ENCODE measurements around the gene CST8. TPM values are rescaled to one million over a fixed set of nuclear protein-coding genes. Genes with fewer than 3 reads are reported as not detected.

Gene CST8
- total and polyA plus RNA-seq, 2 donors (not counting 1 experiment from before 2014, with no cell fraction given), result not detected

- Mint-ChIP-seq H3K4me1 (no peaks in the 10 kb centered on the region), H3K27me3 (no peaks in the 10 kb centered on the region), H3K9me3 (ENCODE audit: insufficient read depth) (peaks cover 10% of the 10 kb centered on the region), H3K27ac (no peak overlapping the region), H3K4me3 (no peak overlapping the region)
- Histone ChIP-seq H3K27ac (ENCODE audit: low read length in 2 of 2) (no peak overlapping the region), H3K27me3 (replicated peaks in 1 of 4; ENCODE audit: control extremely low read depth in 1 of 4, control insufficient read depth in 3 of 4, insufficient read depth in 4 of 4, low read length in 3 of 4) (no peaks in the 10 kb centered on the region), H3K36me3 (replicated peaks in 1 of 2; ENCODE audit: control extremely low read depth in 1 of 2, control insufficient read depth in 1 of 2, extremely low read depth in 1 of 2, insufficient read depth in 2 of 2, low read length in 1 of 2) (no peaks in the 10 kb centered on the region), H3K9me3 (ENCODE audit: control extremely low read depth in 1 of 3, control insufficient read depth in 2 of 3, insufficient read depth in 1 of 3, low read length in 2 of 3) (peaks cover 0 to 6% (median 0%) of the 10 kb centered on the region in 3 donors), H3K4me3 (ENCODE audit: control extremely low read depth in 1 of 5, extremely low read depth in 1 of 5, insufficient read depth in 1 of 5, low read depth in 2 of 5, low read length in 4 of 5) (no peak overlapping the region), H3K4me2 (replicated peaks; ENCODE audit: low read depth, low read length, poor library complexity, severe bottlenecking) (no peak overlapping the region), H3K79me2 (ENCODE audit: control insufficient read depth, insufficient read depth, low read length) (no peaks in the 10 kb centered on the region), H3K4me1 (ENCODE audit: control insufficient read depth in 2 of 2, insufficient read depth in 2 of 2, low read length in 2 of 2) (no peaks in the 10 kb centered on the region), H4K20me1 (ENCODE audit: control insufficient read depth, insufficient read depth, low read length, poor library complexity, severe bottlenecking) (no peaks in the 10 kb centered on the region), H2AFZ (ENCODE audit: insufficient read depth, low read depth, low read length, poor library complexity, severe bottlenecking) (no peak overlapping the region), H3K9ac (ENCODE audit: low read length) (no peak overlapping the region)
- ChIA-PET POLR2A (no interaction called here), CTCF (no interaction called here)
- TF ChIP-seq CTCF (IDR thresholded peaks at IDR 0.05) (no peak), EZH2 (IDR thresholded peaks at IDR 0.05; ENCODE audit: borderline replicate concordance, insufficient read depth, low read depth, low read length, poor library complexity, severe bottlenecking) (no peak)
- no peak for DNase-seq
- no peak for ATAC-seq (ENCODE audit: low read depth)
- WGBS (ENCODE audit: insufficient coverage), result 100% methylated on average over 1 of the region's 1 CpG
- intact Hi-C loops (cut with micrococcal nuclease), result no loop called here
Observed at GRCh38 chr20:23528867-23529431, 38.0 kb downstream of the CST8 start.

- DNase-seq (no peak), ATAC-seq (ENCODE audit: low read depth) (no peak)
- H3K9ac ChIP-seq (ENCODE audit: low read length), result no peak overlapping the region
- Mint-ChIP-seq H3K4me1 (no peaks in the 10 kb centered on the region), H3K9me3 (ENCODE audit: insufficient read depth) (peaks cover 10% of the 10 kb centered on the region), H3K27ac (no peak overlapping the region), H3K4me3 (no peak overlapping the region), H3K27me3 (no peaks in the 10 kb centered on the region)
- WGBS (ENCODE audit: insufficient coverage), result no CpG with 5 or more reads among the region's 1 CpG
- H3K27me3 ChIP-seq (replicated peaks in 1 of 4; ENCODE audit: control extremely low read depth in 1 of 4, control insufficient read depth in 3 of 4, insufficient read depth in 4 of 4, low read length in 3 of 4), result no peaks in the 10 kb centered on the region
- no peaks in the 10 kb centered on the region for H3K36me3 ChIP-seq (replicated peaks in 1 of 2; ENCODE audit: control extremely low read depth in 1 of 2, control insufficient read depth in 1 of 2, extremely low read depth in 1 of 2, insufficient read depth in 2 of 2, low read length in 1 of 2)
- no peak overlapping the region for H3K27ac ChIP-seq (ENCODE audit: low read length in 2 of 2)
- intact Hi-C loops (cut with micrococcal nuclease), result no loop called here
- ChIA-PET CTCF (no interaction called here), POLR2A (no interaction called here)
- TF ChIP-seq EZH2 (IDR thresholded peaks at IDR 0.05; ENCODE audit: borderline replicate concordance, insufficient read depth, low read depth, low read length, poor library complexity, severe bottlenecking) (no peak), CTCF (IDR thresholded peaks at IDR 0.05) (no peak)
- H4K20me1 ChIP-seq (ENCODE audit: control insufficient read depth, insufficient read depth, low read length, poor library complexity, severe bottlenecking), result no peaks in the 10 kb centered on the region
- H3K79me2 ChIP-seq (ENCODE audit: control insufficient read depth, insufficient read depth, low read length), result no peaks in the 10 kb centered on the region
- H3K4me2 ChIP-seq (replicated peaks; ENCODE audit: low read depth, low read length, poor library complexity, severe bottlenecking), result no peak overlapping the region
- no peak overlapping the region for H3K4me3 ChIP-seq (ENCODE audit: control extremely low read depth in 1 of 5, extremely low read depth in 1 of 5, insufficient read depth in 1 of 5, low read depth in 2 of 5, low read length in 4 of 5)
- H3K4me1 ChIP-seq (ENCODE audit: control insufficient read depth in 2 of 2, insufficient read depth in 2 of 2, low read length in 2 of 2), result no peaks in the 10 kb centered on the region
- H3K9me3 ChIP-seq (ENCODE audit: control extremely low read depth in 1 of 3, control insufficient read depth in 2 of 3, insufficient read depth in 1 of 3, low read length in 2 of 3), result peaks cover 0 to 9% (median 0%) of the 10 kb centered on the region in 3 donors
- no peak overlapping the region for H2AFZ ChIP-seq (ENCODE audit: insufficient read depth, low read depth, low read length, poor library complexity, severe bottlenecking)
Observed at GRCh38 chr20:23530937-23531567, 40.1 kb downstream of the CST8 start.

Data from B cell (primary cell).